Ascending aorta (tissue), 2 donors: Measurements from ENCODE around the gene HAGHL. TPM values are rescaled to one million over a fixed set of nuclear protein-coding genes. Genes with fewer than 3 reads are reported as not detected.

Experiments
- DNase-seq, 2 donors: peaks; one replicate each; pipeline ENCODE4 v3.0.0-alpha.2; 2019; ENCODE audit warnings: low spot score in 2 of 2
- H3K27ac ChIP-seq, 2 donors: fragments of 200-600 bp; sonication (generic); one replicate each; pipeline ENCODE4 v1.5.1; 2016 to 2017; ENCODE audit warnings: mild to moderate bottlenecking in 1 of 2
- H3K27me3 ChIP-seq: fragments of 200-600 bp; sonication (generic); one replicate; pipeline ENCODE4 v1.5.1; 2017
- H3K36me3 ChIP-seq, 2 donors: fragments of 200-600 bp; sonication (generic); one replicate each; pipeline ENCODE4 v1.5.1; 2016
- H3K4me1 ChIP-seq, 2 donors: fragments of 200-600 bp; sonication (generic); one replicate each; pipeline ENCODE4 v1.5.1; 2016 to 2017; ENCODE audit warnings: mild to moderate bottlenecking in 1 of 2
- H3K4me3 ChIP-seq, 2 donors: fragments of 200-600 bp; sonication (generic); one replicate each; pipeline ENCODE4 v1.5.1; 2016 to 2017; ENCODE audit warnings: mild to moderate bottlenecking in 1 of 2
- H3K9me3 ChIP-seq, 2 donors: fragments of 200-600 bp; sonication (generic); one replicate each; pipeline ENCODE4 v1.5.1; 2016
- intact Hi-C: fragments of 100-400 bp; cut with DNase I; formaldehyde crosslinking; loops from one replicate; pipeline ENCODE4 v1.15.1; 2023
- total RNA-seq: library from RNA; depleted of rRNA; stranded (reverse); fragments of >200 nt; gene quantifications from one replicate; pipeline ENCODE4 v1.1.0, GENCODE V29; 2016
- TF ChIP-seq, protein P1 (sequence below), 3 experiments: fragments of 200-600 bp in 2 of 3; fragments of 450-650 bp in 1 of 3; sonication (generic) in 2 of 3; IDR thresholded peaks; one replicate each; pipeline ENCODE4 v1.5.1; 2016 to 2019; ENCODE audit warnings: antibody characterized with exemption in 3 of 3, mild to moderate bottlenecking in 1 of 3, moderate library complexity in 1 of 3

Gene HAGHL
- total RNA-seq, 1 donor from 2014 or later, result 9.7 TPM

- intact Hi-C loops, result no loop called here
- Histone ChIP-seq H3K27ac (no peak overlapping the region), H3K4me3 (no peak overlapping the region), H3K27me3 (no peaks in the 10 kb centered on the region), H3K4me1 (peaks cover 4 to 14% of the 10 kb centered on the region in 2 donors), H3K36me3 (peaks cover 43 to 71% of the 10 kb centered on the region in 2 donors), H3K9me3 (no peaks in the 10 kb centered on the region)
- DNase-seq, result no peak
- TF ChIP-seq, protein P1, sequence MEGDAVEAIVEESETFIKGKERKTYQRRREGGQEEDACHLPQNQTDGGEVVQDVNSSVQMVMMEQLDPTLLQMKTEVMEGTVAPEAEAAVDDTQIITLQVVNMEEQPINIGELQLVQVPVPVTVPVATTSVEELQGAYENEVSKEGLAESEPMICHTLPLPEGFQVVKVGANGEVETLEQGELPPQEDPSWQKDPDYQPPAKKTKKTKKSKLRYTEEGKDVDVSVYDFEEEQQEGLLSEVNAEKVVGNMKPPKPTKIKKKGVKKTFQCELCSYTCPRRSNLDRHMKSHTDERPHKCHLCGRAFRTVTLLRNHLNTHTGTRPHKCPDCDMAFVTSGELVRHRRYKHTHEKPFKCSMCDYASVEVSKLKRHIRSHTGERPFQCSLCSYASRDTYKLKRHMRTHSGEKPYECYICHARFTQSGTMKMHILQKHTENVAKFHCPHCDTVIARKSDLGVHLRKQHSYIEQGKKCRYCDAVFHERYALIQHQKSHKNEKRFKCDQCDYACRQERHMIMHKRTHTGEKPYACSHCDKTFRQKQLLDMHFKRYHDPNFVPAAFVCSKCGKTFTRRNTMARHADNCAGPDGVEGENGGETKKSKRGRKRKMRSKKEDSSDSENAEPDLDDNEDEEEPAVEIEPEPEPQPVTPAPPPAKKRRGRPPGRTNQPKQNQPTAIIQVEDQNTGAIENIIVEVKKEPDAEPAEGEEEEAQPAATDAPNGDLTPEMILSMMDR (IDR thresholded peaks at IDR 0.05), result no peak
Measured at GRCh38 chr16:735982-736453, 9.1 kb downstream of the HAGHL start.

GRCh38 chr16:736936-737481, 10.1 kb downstream of the HAGHL start:
- DNase-seq, result no peak
- TF ChIP-seq, protein P1 (IDR thresholded peaks at IDR 0.05), result no peak
- Histone ChIP-seq H3K4me3 (no peak overlapping the region), H3K9me3 (no peaks in the 10 kb centered on the region), H3K36me3 (peaks cover 42 to 61% of the 10 kb centered on the region in 2 donors), H3K27me3 (no peaks in the 10 kb centered on the region), H3K27ac (no peak overlapping the region), H3K4me1 (peaks cover 4 to 17% of the 10 kb centered on the region in 2 donors)
- intact Hi-C loops, result no loop called here

- Histone ChIP-seq H3K4me1 (peaks cover 4 to 17% of the 10 kb centered on the region in 2 donors), H3K36me3 (peaks cover 20 to 33% of the 10 kb centered on the region in 2 donors), H3K27me3 (no peaks in the 10 kb centered on the region), H3K27ac (no peak overlapping the region), H3K9me3 (no peaks in the 10 kb centered on the region), H3K4me3 (peak overlapping the region; percentile 79 to 90)
- intact Hi-C loops, result loop anchor here (2.0 kb wide), 2 partner anchors 25 to 49 kb away; partner anchors contain the start of genes CHTF18, METRN and RPUSD1
- TF ChIP-seq, protein P1 (IDR thresholded peaks at IDR 0.05), result no peak
- no peak for DNase-seq
Measured at GRCh38 chr16:739560-740458, 12.9 kb downstream of the HAGHL start.

GRCh38 chr16:740459-740763, 13.5 kb downstream of the HAGHL start:
- no peak for DNase-seq
- Histone ChIP-seq H3K27ac (peak overlapping the region; percentile 39 to 46), H3K36me3 (peaks cover 16 to 27% of the 10 kb centered on the region in 2 donors), H3K4me1 (peaks cover 4 to 17% of the 10 kb centered on the region in 2 donors), H3K4me3 (peak overlapping the region; percentile 79 to 90), H3K27me3 (no peaks in the 10 kb centered on the region), H3K9me3 (no peaks in the 10 kb centered on the region)
- TF ChIP-seq, protein P1 (IDR thresholded peaks at IDR 0.05), result no peak
- intact Hi-C loops, result loop anchor here (2.0 kb wide), 2 partner anchors 26 to 48 kb away; partner anchors contain the start of genes CHTF18, METRN and RPUSD1

- Histone ChIP-seq H3K9me3 (no peaks in the 10 kb centered on the region), H3K27me3 (no peaks in the 10 kb centered on the region), H3K4me3 (peak within 1 kb of the TSS; percentile 79 to 90), H3K36me3 (peaks cover 10 to 22% of the 10 kb centered on the region in 2 donors), H3K4me1 (peaks cover 4 to 17% of the 10 kb centered on the region in 2 donors), H3K27ac (peak within 1 kb of the TSS; percentile 39 to 46)
- peak; percentile 53 to 91 for DNase-seq
- intact Hi-C loops, result loop anchor here (2.0 kb wide), 2 partner anchors 26 to 48 kb away; partner anchors contain the start of genes CHTF18, METRN and RPUSD1
- TF ChIP-seq, protein P1 (IDR thresholded peaks at IDR 0.05), result peak; percentile 91 to 98 (median 93)
Measured at GRCh38 chr16:740764-741505, 14.0 kb downstream of the HAGHL start, which contains the start of gene CIAO3. Gene CIAO3, minus strand, starts transcription at chr16:740997. Its CDS starts 12 bp downstream, at chr16:740985.
